Measurements from ENCODE around the gene HYAL3.

DNA sequence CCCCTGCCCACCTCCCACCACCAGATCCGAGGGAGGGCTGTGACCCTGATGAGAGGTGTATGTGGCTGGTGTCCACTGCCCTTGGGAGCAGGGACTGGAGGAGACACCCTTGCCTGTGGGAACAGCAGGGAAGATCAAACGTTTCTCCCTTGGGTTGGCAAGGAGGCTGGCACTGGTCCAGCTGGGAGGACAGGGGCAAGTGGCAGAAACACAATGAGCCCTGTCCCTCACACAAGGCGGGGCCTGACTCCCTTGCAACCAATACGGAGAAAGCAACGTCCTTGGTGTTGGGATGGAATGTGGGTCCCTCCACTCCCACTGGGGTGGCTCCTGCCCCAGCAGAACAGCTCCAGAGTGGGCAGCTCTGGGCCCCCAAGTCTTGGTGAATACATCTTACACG, 18.1 kb upstream of the HYAL3 start:
- TF ChIP-seq TAF1 (IDR thresholded peaks at IDR 0.05; ENCODE audit: low read depth): no peak
- no peak for TF ChIP-seq CREB1 (IDR thresholded peaks at IDR 0.05; ENCODE audit: low read depth)
- TF ChIP-seq, protein P1, sequence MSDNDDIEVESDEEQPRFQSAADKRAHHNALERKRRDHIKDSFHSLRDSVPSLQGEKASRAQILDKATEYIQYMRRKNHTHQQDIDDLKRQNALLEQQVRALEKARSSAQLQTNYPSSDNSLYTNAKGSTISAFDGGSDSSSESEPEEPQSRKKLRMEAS (IDR thresholded peaks at IDR 0.05): no peak
- TF ChIP-seq EP300 (IDR thresholded peaks at IDR 0.05; ENCODE audit: borderline replicate concordance): no peak
- TF ChIP-seq FOXM1 (IDR thresholded peaks at IDR 0.05; ENCODE audit: borderline replicate concordance, low read depth): no peak
- no peak for TF ChIP-seq EGR1 (IDR thresholded peaks at IDR 0.05)
- no peak; the same call in 1 of the 2 replicates for TF ChIP-seq TEAD4 (IDR thresholded peaks at IDR 0.05)
- no peak for TF ChIP-seq CEBPB (IDR thresholded peaks at IDR 0.05)
- TF ChIP-seq, protein P2, sequence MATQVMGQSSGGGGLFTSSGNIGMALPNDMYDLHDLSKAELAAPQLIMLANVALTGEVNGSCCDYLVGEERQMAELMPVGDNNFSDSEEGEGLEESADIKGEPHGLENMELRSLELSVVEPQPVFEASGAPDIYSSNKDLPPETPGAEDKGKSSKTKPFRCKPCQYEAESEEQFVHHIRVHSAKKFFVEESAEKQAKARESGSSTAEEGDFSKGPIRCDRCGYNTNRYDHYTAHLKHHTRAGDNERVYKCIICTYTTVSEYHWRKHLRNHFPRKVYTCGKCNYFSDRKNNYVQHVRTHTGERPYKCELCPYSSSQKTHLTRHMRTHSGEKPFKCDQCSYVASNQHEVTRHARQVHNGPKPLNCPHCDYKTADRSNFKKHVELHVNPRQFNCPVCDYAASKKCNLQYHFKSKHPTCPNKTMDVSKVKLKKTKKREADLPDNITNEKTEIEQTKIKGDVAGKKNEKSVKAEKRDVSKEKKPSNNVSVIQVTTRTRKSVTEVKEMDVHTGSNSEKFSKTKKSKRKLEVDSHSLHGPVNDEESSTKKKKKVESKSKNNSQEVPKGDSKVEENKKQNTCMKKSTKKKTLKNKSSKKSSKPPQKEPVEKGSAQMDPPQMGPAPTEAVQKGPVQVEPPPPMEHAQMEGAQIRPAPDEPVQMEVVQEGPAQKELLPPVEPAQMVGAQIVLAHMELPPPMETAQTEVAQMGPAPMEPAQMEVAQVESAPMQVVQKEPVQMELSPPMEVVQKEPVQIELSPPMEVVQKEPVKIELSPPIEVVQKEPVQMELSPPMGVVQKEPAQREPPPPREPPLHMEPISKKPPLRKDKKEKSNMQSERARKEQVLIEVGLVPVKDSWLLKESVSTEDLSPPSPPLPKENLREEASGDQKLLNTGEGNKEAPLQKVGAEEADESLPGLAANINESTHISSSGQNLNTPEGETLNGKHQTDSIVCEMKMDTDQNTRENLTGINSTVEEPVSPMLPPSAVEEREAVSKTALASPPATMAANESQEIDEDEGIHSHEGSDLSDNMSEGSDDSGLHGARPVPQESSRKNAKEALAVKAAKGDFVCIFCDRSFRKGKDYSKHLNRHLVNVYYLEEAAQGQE (IDR thresholded peaks at IDR 0.05; ENCODE audit: low read depth): no peak
- TF ChIP-seq TCF12 (IDR thresholded peaks at IDR 0.05; ENCODE audit: low read depth): no peak
- TF ChIP-seq RAD21 (IDR thresholded peaks at IDR 0.05; ENCODE audit: low read depth): no peak
- TF ChIP-seq YY1 (IDR thresholded peaks at IDR 0.05; ENCODE audit: low read depth): no peak
- TF ChIP-seq NFIC (IDR thresholded peaks at IDR 0.05): peak; percentile 81

Measured in Ishikawa (cell line).